OCI-LY1 (cell line): ENCODE data around the gene GMFB.

Experiments
- H2AFZ ChIP-seq: fragments of 200-600 bp; sonication (generic), shearing (Covaris generic); 2 replicates; pipeline ENCODE4 v1.6.0; 2014; ENCODE audit warnings: antibody characterized with exemption, mild to moderate bottlenecking, low read length
- H3F3A ChIP-seq: fragments of 200-600 bp; sonication (generic), shearing (Covaris generic); 2 replicates; pipeline ENCODE4 v1.6.0; 2014; ENCODE audit warnings: mild to moderate bottlenecking, antibody characterized with exemption, low read length, moderate library complexity; ENCODE audit not compliant: insufficient read depth
- H3K27ac ChIP-seq: fragments of 200-600 bp; sonication (generic); 2 replicates; pipeline ENCODE4 v1.5.1; 2014; ENCODE audit warnings: low read length, mixed run types, mild to moderate bottlenecking, low read depth; ENCODE audit not compliant: poor library complexity, severe bottlenecking
- H3K27me3 ChIP-seq: fragments of 200-600 bp; sonication (generic); 2 replicates; pipeline ENCODE4 v1.6.0; 2014; ENCODE audit warnings: antibody characterized with exemption, mild to moderate bottlenecking, low read length, moderate library complexity; ENCODE audit not compliant: insufficient read depth
- H3K36me3 ChIP-seq: fragments of 200-600 bp; sonication (generic); 2 replicates; pipeline ENCODE4 v1.6.1; 2014; ENCODE audit warnings: mild to moderate bottlenecking, antibody characterized with exemption, low read length, moderate library complexity, mixed read lengths; ENCODE audit not compliant: insufficient read depth
- H3K4me1 ChIP-seq: fragments of 200-600 bp; sonication (generic); 2 replicates; pipeline ENCODE4 v1.5.1; 2014; ENCODE audit warnings: mild to moderate bottlenecking, low read length, moderate library complexity; ENCODE audit not compliant: insufficient read depth, severe bottlenecking
- H3K4me2 ChIP-seq: fragments of 200-600 bp; sonication (generic), shearing (Covaris generic); 2 replicates; pipeline ENCODE4 v1.6.1; 2014; ENCODE audit warnings: low read length
- H3K4me3 ChIP-seq: fragments of 200-600 bp; sonication (generic); 2 replicates; pipeline ENCODE4 v1.5.1; 2014; ENCODE audit warnings: low read length, low read depth, mild to moderate bottlenecking, mixed read lengths; ENCODE audit not compliant: poor library complexity, severe bottlenecking
- H3K79me2 ChIP-seq: fragments of 200-600 bp; shearing (Covaris generic); 2 replicates; pipeline ENCODE4 v1.6.1; 2016; ENCODE audit warnings: mixed run types, low read length, mixed read lengths; ENCODE audit not compliant: insufficient read depth
- H3K9ac ChIP-seq: fragments of 200-600 bp; sonication (generic), shearing (Covaris generic); 2 replicates; pipeline ENCODE4 v1.6.1; 2014; ENCODE audit warnings: mild to moderate bottlenecking, low read length, mixed read lengths
- H3K9me2 ChIP-seq: fragments of 200-600 bp; sonication (generic), shearing (Covaris generic); 2 replicates; pipeline ENCODE4 v1.6.1; 2014; ENCODE audit warnings: low read depth, mild to moderate bottlenecking, low read length, mixed read lengths
- H3K9me3 ChIP-seq: fragments of 200-600 bp; shearing (Covaris generic); 2 replicates; pipeline ENCODE4 v1.6.1; 2014; ENCODE audit warnings: low read length, mixed read lengths
- H4K20me1 ChIP-seq: fragments of 200-600 bp; sonication (generic), shearing (Covaris generic); 2 replicates; pipeline ENCODE4 v1.6.0; 2016; ENCODE audit warnings: mild to moderate bottlenecking, low read length; ENCODE audit not compliant: insufficient read depth
- CTCF ChIP-seq: fragments of 200-600 bp; sonication (generic), shearing (Covaris generic); IDR thresholded peaks from 2 replicates; pipeline ENCODE4 v1.5.1; 2017; ENCODE audit warnings: mild to moderate bottlenecking, antibody characterized with exemption, low read length, moderate library complexity, mixed read lengths
- EZH2 ChIP-seq: fragments of 200-600 bp; sonication (generic), shearing (Covaris generic); IDR thresholded peaks from 2 replicates; pipeline ENCODE4 v1.8.0; 2017; ENCODE audit warnings: borderline replicate concordance, mixed run types, mild to moderate bottlenecking, antibody characterized with exemption, low read length, moderate library complexity, mixed read lengths

GMFB gene

GRCh38 chr14:54467280-54467679 lies 21.5 kb downstream of the GMFB start:
- no peaks in the 10 kb centered on the region for H4K20me1 ChIP-seq
- no peaks in the 10 kb centered on the region for H3K79me2 ChIP-seq
- H3K9ac ChIP-seq = no peak overlapping the region
- no peak overlapping the region for H2AFZ ChIP-seq
- H3K9me3 ChIP-seq = 0 out of 2 replicates have a peak, but pooled peaks cover 6% of the 10 kb centered on the region
- H3K36me3 ChIP-seq = no peaks in the 10 kb centered on the region
- H3K9me2 ChIP-seq = no peaks in the 10 kb centered on the region
- TF ChIP-seq CTCF (no peak), EZH2 (no peak)
- H3K4me3 ChIP-seq = no peak overlapping the region
- H3K4me1 ChIP-seq = no peaks in the 10 kb centered on the region
- H3F3A ChIP-seq = no peaks in the 10 kb centered on the region
- H3K27me3 ChIP-seq = no peaks in the 10 kb centered on the region
- no peak overlapping the region for H3K27ac ChIP-seq
- H3K4me2 ChIP-seq = no peak overlapping the region

- H3K27me3 ChIP-seq = no peaks in the 10 kb centered on the region
- no peak overlapping the region for H3K4me2 ChIP-seq
- no peaks in the 10 kb centered on the region for H3K4me1 ChIP-seq
- H3K36me3 ChIP-seq = no peaks in the 10 kb centered on the region
- no peak overlapping the region for H3K9ac ChIP-seq
- no peaks in the 10 kb centered on the region for H3F3A ChIP-seq
- H3K27ac ChIP-seq = no peak overlapping the region
- H2AFZ ChIP-seq = no peak overlapping the region
- 0 out of 2 replicates have a peak, but pooled peaks cover 6% of the 10 kb centered on the region for H3K9me3 ChIP-seq
- no peaks in the 10 kb centered on the region for H3K79me2 ChIP-seq
- no peaks in the 10 kb centered on the region for H3K9me2 ChIP-seq
- H3K4me3 ChIP-seq = no peak overlapping the region
- H4K20me1 ChIP-seq = no peaks in the 10 kb centered on the region
- TF ChIP-seq EZH2 (no peak), CTCF (no peak)
Observed at GRCh38 chr14:54465654-54466053, 23.1 kb downstream of the GMFB start.

- Histone ChIP-seq H3K79me2 (no peaks in the 10 kb centered on the region), H3K4me1 (no peaks in the 10 kb centered on the region), H3K4me2 (no peak overlapping the region), H3K4me3 (no peak overlapping the region), H3K9ac (no peak overlapping the region), H3F3A (no peaks in the 10 kb centered on the region), H3K9me2 (no peaks in the 10 kb centered on the region), H3K27ac (no peak overlapping the region), H2AFZ (no peak overlapping the region), H3K9me3 (peaks cover 10% of the 10 kb centered on the region), H3K27me3 (no peaks in the 10 kb centered on the region), H3K36me3 (no peaks in the 10 kb centered on the region), H4K20me1 (no peaks in the 10 kb centered on the region)
- TF ChIP-seq EZH2 (no peak), CTCF (no peak)
Observed at GRCh38 chr14:54462048-54462447, 26.7 kb downstream of the GMFB start.
